KMS-11 (cell line): Measurements from ENCODE around the gene TCF21.

Source experiments
- H2AFZ ChIP-seq: fragments of 200-600 bp; sonication (generic); 2 replicates; pipeline ENCODE4 v1.6.1; 2016; ENCODE audit warnings: antibody characterized with exemption, mixed run types, low read depth
- H3K27ac ChIP-seq: fragments of 200-600 bp; sonication (generic); 2 replicates; pipeline ENCODE4 v1.6.1; 2016; ENCODE audit warnings: mild to moderate bottlenecking, mixed run types
- H3K27me3 ChIP-seq: fragments of 200-600 bp; sonication (generic); 2 replicates; pipeline ENCODE4 v1.6.1; 2017; ENCODE audit warnings: mild to moderate bottlenecking, low read depth, mixed run types, moderate library complexity; ENCODE audit not compliant: insufficient read depth
- H3K36me3 ChIP-seq: fragments of 200-600 bp; sonication (generic); 2 replicates; pipeline ENCODE4 v1.6.1; 2017; ENCODE audit warnings: mild to moderate bottlenecking, mixed run types; ENCODE audit not compliant: insufficient read depth
- H3K4me1 ChIP-seq: fragments of 200-600 bp; sonication (generic); 2 replicates; pipeline ENCODE4 v1.6.1; 2016; ENCODE audit warnings: mild to moderate bottlenecking, low read depth, mixed run types; ENCODE audit not compliant: poor library complexity, severe bottlenecking
- H3K4me2 ChIP-seq: fragments of 200-600 bp; sonication (generic); 2 replicates; pipeline ENCODE4 v1.7.0; 2016; ENCODE audit warnings: mild to moderate bottlenecking, mixed run types
- H3K4me3 ChIP-seq: fragments of 200-600 bp; sonication (generic); IDR thresholded peaks from 2 replicates; pipeline ENCODE4 v1.6.1; 2017; ENCODE audit warnings: low read depth, low read length, mixed read lengths; ENCODE audit not compliant: insufficient read depth
- H3K79me2 ChIP-seq: fragments of 200-600 bp; sonication (generic); 2 replicates; pipeline ENCODE4 v1.6.1; 2016; ENCODE audit warnings: low read depth, mixed run types; ENCODE audit not compliant: insufficient read depth
- H3K9ac ChIP-seq: fragments of 200-600 bp; sonication (generic); 2 replicates; pipeline ENCODE4 v1.6.1; 2016; ENCODE audit warnings: mild to moderate bottlenecking, mixed run types
- H4K20me1 ChIP-seq: fragments of 200-600 bp; sonication (generic); 2 replicates; pipeline ENCODE4 v1.6.1; 2016; ENCODE audit warnings: mild to moderate bottlenecking, mixed run types; ENCODE audit not compliant: insufficient read depth
- TF ChIP-seq, protein P1 (sequence below): fragments of 200-600 bp; sonication (generic); conservative IDR thresholded peaks from 2 replicates; pipeline ENCODE4 v1.6.1; 2017; ENCODE audit warnings: low read depth, mild to moderate bottlenecking, antibody characterized with exemption, low read length, moderate library complexity, mixed read lengths

The TCF21 gene

DNA sequence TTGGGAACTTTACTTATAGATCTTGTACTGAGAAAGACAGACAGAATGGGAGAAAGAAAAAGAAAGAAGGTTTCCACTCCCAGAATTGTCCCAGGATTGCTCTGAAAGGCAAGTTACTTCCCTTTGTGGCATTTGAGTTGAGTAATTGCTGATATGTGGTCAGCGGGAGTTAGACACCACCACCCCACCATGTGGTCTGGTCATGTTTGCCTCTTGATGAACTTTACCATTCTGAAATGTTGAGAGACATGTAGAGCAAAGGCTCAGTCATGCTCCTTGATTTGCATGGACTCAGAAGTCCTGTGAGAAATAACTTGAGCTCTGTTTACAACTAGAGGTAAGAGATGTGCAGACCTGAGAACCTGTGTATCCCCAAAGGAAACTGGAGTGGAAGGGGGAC, 17.1 kb downstream of the TCF21 start:
- no peaks in the 10 kb centered on the region for H3K79me2 ChIP-seq
- no peak overlapping the region for H3K27ac ChIP-seq
- no peaks in the 10 kb centered on the region; the same call in 1 of the 2 replicates for H4K20me1 ChIP-seq
- no peaks in the 10 kb centered on the region for H3K27me3 ChIP-seq
- no peaks in the 10 kb centered on the region for H3K36me3 ChIP-seq
- no peak overlapping the region for H3K9ac ChIP-seq
- TF ChIP-seq, protein P1, sequence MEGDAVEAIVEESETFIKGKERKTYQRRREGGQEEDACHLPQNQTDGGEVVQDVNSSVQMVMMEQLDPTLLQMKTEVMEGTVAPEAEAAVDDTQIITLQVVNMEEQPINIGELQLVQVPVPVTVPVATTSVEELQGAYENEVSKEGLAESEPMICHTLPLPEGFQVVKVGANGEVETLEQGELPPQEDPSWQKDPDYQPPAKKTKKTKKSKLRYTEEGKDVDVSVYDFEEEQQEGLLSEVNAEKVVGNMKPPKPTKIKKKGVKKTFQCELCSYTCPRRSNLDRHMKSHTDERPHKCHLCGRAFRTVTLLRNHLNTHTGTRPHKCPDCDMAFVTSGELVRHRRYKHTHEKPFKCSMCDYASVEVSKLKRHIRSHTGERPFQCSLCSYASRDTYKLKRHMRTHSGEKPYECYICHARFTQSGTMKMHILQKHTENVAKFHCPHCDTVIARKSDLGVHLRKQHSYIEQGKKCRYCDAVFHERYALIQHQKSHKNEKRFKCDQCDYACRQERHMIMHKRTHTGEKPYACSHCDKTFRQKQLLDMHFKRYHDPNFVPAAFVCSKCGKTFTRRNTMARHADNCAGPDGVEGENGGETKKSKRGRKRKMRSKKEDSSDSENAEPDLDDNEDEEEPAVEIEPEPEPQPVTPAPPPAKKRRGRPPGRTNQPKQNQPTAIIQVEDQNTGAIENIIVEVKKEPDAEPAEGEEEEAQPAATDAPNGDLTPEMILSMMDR = no peak
- no peaks in the 10 kb centered on the region for H3K4me1 ChIP-seq
- no peak overlapping the region for H3K4me2 ChIP-seq
- no peak overlapping the region for H3K4me3 ChIP-seq
- H2AFZ ChIP-seq = no peak overlapping the region

DNA sequence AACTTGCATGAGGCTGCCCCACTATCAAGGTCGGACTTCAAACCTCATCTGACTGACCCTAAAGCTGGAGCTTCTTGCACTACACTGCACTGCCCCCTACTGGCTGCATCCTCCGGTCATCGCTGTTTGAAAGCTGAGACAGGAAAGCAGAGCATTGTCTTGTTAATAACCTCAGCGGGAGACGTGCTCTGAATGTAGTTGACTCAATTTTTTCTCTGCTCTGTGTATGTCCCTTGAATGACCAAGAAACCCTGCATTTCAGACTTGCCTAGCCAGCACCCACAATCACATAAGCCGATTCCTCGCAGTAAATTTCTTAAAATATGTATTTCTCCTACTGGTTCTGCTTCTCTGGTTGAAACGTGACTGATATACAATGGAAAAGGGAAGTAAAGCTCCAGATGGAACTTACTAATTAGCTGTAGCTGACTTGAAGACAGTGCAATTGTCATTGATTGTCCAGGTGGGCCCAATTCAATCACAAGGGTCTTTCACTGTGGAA, 27.8 kb downstream of the TCF21 start:
- Histone ChIP-seq H3K79me2 (no peaks in the 10 kb centered on the region), H3K27ac (no peak overlapping the region), H3K36me3 (no peaks in the 10 kb centered on the region), H4K20me1 (no peaks in the 10 kb centered on the region), H3K9ac (no peak overlapping the region), H3K27me3 (no peaks in the 10 kb centered on the region), H2AFZ (peak overlapping the region; percentile 52; the same call in 1 of the 2 replicates), H3K4me2 (peak overlapping the region; percentile 36; the same call in 1 of the 2 replicates), H3K4me1 (peaks cover 22% of the 10 kb centered on the region), H3K4me3 (no peak overlapping the region)
- TF ChIP-seq, protein P1 = peak; percentile 92

DNA sequence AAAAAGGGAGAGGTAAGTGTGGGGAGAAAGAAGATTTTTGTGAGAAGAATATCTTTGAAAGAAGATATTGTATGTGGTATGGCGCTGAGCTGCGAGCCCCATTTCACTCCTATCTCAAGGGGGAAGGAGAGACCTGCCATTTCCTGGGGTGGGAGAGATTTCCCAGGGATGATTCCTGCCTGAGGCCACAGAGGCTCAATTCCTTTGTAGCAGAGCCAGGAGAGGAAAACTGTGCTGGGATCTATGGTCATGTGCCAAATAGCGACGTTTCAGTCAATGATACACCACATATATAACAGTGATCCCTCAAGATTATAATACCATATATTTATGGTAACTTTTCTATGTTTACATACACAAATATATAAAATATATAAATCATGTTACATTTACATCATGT, 28.9 kb downstream of the TCF21 start:
- H3K27ac ChIP-seq = no peak overlapping the region
- H3K27me3 ChIP-seq = no peaks in the 10 kb centered on the region
- no peak overlapping the region for H3K4me2 ChIP-seq
- H3K9ac ChIP-seq = no peak overlapping the region
- no peak overlapping the region for H2AFZ ChIP-seq
- no peaks in the 10 kb centered on the region for H4K20me1 ChIP-seq
- H3K4me3 ChIP-seq = no peak overlapping the region
- no peaks in the 10 kb centered on the region for H3K36me3 ChIP-seq
- peaks cover 22% of the 10 kb centered on the region for H3K4me1 ChIP-seq
- TF ChIP-seq, protein P1 = no peak
- H3K79me2 ChIP-seq = no peaks in the 10 kb centered on the region

DNA sequence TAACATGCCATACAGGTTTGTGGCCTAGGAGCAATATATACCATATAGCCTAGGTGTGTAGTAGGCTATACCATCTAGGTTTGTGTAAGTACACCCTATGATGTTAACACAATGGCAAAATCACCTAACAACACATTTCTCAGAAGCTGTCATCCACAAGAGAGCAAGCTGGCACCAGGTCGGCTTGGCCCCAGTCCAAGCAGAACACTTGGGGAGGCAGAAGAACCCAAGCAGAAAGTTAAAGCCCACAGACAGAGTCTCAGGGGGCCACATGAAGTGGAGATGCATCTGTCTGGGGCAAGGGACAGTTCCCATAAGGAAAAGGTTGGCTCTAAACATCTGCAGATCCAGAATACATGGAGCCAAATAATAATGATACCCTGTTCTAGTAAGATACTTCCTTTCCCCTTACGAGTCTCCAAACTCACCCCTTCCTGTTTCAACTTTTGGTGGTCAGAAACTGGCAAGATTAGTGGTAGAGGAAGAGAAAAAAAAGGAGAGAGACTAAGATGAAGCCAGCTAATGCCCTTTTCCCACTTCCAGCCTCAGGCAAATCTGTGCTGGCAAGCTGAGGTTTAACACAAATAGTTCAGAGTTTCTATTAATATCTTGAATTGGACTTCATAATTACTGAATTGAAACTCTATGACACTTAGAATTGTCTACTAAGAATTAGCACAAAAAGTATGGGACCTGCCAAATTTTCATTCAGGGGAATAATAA, 29.5 kb downstream of the TCF21 start:
- H4K20me1 ChIP-seq = no peaks in the 10 kb centered on the region
- H3K9ac ChIP-seq = no peak overlapping the region
- no peaks in the 10 kb centered on the region for H3K36me3 ChIP-seq
- no peak overlapping the region for H3K27ac ChIP-seq
- H3K79me2 ChIP-seq = no peaks in the 10 kb centered on the region
- no peak overlapping the region; the same call in 1 of the 2 replicates for H3K4me2 ChIP-seq
- H3K27me3 ChIP-seq = no peaks in the 10 kb centered on the region
- no peak overlapping the region for H3K4me3 ChIP-seq
- H2AFZ ChIP-seq = no peak overlapping the region
- TF ChIP-seq, protein P1 = no peak
- peaks cover 22% of the 10 kb centered on the region for H3K4me1 ChIP-seq
